Transverse colon (tissue), 4 donors: ENCODE measurements around the gene BCKDK.

ENCODE experiments used
- CTCF ChIP-seq, 5 experiments: fragments of 200-600 bp in 3 of 5; fragments of 450-650 bp in 2 of 5; sonication (generic) in 3 of 5; IDR thresholded peaks; 1 replicate in 2 of 5; 2 replicates in 3 of 5; pipeline ENCODE4 v1.5.1; 2016 to 2017; ENCODE audit warnings: antibody characterized with exemption in 5 of 5, inconsistent platforms in 3 of 5, mild to moderate bottlenecking in 2 of 5, moderate library complexity in 1 of 5
- EP300 ChIP-seq: sonication (generic); formaldehyde crosslinking; IDR thresholded peaks from one replicate; pipeline ENCODE4 v1.6.1; 2017; ENCODE audit warnings: antibody characterized with exemption, low read depth
- POLR2A ChIP-seq: fragments of 450-650 bp; IDR thresholded peaks from one replicate; pipeline ENCODE4 v1.6.1; 2016; ENCODE audit warnings: antibody characterized with exemption, mild to moderate bottlenecking, moderate library complexity
- POLR2AphosphoS5 ChIP-seq, 3 donors: sonication (generic); formaldehyde crosslinking; IDR thresholded peaks; one replicate each; pipeline ENCODE4 v1.6.1; 2016; ENCODE audit warnings: antibody characterized with exemption in 3 of 3

GRCh38 chr16:31113121-31114120 is 5.2 kb downstream of the BCKDK start:
- TF ChIP-seq CTCF (IDR thresholded peaks at IDR 0.05) (no peak), POLR2A (no peak), POLR2AphosphoS5 (IDR thresholded peaks at IDR 0.05) (no peak), EP300 (no peak)
